Measurements from ENCODE around the gene ABL2.
"Not testable (repeated sequence)": the region's sequence is repeated elsewhere in the genome, so short reads cannot be mapped to it uniquely, and the experiment has no call there.

ABL2 gene

DNA sequence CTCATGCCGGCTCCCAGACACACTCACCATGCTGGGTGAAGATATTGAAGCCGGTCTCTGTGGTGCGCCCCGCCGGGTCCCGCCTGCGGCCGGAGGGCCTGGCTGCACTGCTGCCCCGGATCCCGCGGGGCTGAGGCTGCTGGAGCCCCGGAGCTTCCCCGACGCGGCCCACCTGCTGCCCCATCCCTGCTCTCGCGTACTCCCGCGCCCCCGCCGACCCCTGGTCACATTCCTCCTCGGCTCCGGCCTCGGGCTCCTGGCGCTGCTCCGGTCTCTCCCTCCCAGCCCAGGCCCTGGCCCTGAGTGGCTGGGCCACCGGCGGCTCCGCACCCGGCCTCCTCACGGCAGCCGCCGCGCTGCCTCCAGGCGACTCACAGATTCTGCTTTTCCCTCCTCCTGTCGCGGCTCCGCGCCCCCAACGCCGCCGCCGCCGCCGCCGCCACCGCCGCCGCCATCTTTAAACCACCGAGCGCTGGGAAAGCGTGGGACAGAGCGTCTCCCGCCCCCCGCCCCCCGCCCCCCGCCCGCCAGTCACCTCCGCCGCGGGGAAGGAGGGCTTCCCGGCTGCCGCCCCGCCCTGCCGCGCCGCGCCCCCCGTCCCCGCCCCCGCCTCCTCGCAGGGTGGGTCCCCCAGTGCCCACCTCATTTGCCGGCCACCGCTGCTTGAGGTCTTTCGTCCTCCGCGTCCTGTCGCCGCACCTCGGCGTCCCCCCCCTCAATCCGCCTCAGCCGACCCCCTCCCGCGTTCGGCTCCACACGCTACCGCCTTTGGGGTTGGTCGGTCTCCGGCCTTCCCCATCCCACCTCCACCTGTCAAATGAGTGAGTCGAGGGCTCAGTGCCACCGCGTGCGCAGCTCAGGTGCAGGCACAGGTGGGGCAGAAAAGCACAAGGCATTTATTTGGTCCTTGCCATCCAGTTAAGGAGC lies at the start of gene ABL2:
ABL2 (minus strand) TSS at position 464 of the 927 bp plus-strand sequence; CDS start at position 184, 280 bp downstream.
- DNase-seq (ENCODE audit: low read depth in 2 of 2): no peak

DNA sequence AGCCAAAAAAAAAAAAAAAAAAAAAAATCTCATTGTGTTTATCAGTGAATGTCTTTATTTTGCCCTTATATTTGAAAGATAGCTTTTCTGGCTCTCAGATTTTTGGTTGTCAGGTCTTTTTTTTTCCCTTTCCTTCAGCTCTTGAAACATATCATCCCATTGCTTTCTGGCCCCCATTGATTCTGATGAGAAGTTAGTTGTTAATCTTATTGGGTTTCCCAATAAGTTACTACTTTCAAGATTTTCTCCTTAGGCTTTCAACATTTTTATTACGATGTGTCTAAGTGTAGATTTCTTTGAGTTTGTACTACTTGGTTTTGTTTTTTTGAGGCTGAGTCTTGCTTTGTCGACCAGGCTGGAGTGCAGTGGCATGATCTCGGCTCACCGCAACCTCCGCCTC lies 49.4 kb upstream of the ABL2 start:
- no peak for DNase-seq (ENCODE audit: low read depth in 2 of 2)

DNA sequence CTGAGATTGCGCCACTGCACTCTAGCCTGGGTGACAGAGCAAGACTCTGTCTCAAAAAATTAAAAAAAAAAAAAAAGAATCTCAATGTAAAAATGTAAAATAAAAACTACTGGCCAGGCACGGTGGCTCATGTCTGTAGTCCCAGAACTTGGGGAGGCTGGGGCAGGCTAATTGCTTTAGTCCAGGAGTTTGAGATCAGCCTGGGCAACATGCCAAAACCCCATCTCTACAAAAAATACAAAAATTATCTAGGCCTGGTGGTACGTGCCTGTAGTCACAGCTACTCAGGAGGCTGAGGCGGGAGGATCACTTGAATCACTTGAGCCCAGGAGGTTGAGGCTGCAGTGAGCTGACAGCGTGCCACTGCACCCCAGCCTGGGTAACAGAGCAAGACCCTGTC lies 44.9 kb upstream of the ABL2 start:
- DNase-seq (ENCODE audit: low read depth in 2 of 2): not testable (repeated sequence)

- no peak for DNase-seq (ENCODE audit: low read depth in 2 of 2)
Measured at GRCh38 chr1:179269071-179269470, 39.6 kb upstream of the ABL2 start.

DNA sequence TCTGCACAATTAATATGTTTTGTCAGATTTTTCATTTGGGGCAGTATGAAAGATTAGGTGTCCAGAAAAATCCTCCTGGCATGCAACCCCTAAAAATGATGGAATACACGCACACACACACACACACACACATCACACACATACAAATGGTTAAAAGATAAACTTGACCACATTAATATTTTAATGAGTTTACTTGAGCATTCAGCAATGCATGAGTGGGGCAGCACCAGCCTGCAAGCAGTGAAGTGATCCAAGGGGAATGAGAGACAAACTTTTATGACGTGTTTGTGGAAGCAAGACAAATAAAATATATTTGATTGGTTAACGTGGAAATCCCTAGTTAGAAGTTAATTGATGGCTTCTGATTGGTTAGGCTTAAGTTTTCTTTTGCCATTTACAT lies 35.0 kb upstream of the ABL2 start:
- no peak for DNase-seq (ENCODE audit: low read depth in 2 of 2)

- DNase-seq (ENCODE audit: low read depth in 2 of 2): no peak
Measured at GRCh38 chr1:179263121-179263520, 33.6 kb upstream of the ABL2 start.

GRCh38 chr1:179262183-179262582 lies 32.7 kb upstream of the ABL2 start:
- DNase-seq (ENCODE audit: low read depth in 2 of 2): no peak

DNA sequence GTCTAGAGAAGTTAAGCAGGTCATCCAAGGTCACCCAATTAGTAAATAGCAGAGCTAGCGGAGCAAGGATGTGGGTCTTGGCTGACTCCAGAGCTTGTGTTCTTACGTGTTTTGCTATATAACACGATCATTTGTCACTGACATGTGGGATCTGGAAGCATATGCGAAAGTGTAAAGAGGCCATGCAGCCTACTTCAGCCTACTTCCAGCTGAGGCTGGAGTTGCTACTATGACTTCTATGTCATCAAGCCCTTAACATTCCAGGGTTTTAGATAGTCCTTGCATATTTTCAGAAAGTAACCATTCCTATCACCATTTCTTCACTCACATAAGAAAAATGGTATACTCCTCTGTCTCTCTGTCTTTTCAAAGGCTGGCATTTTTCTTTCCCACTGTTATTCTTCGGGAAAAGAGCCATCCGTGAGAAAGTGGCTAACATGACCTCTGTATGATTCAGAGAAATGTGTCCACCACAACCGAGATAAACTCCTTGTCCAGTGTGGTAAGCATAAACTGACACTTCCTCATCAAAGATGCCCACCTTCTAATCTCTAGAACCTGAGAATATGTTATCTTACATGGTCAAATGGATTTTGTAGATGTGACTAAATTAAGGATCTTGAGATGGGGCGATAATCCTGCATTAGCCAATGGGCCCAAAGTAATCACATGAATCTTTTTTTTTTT lies 24.0 kb upstream of the ABL2 start:
- DNase-seq (ENCODE audit: low read depth in 2 of 2): no peak

DNA sequence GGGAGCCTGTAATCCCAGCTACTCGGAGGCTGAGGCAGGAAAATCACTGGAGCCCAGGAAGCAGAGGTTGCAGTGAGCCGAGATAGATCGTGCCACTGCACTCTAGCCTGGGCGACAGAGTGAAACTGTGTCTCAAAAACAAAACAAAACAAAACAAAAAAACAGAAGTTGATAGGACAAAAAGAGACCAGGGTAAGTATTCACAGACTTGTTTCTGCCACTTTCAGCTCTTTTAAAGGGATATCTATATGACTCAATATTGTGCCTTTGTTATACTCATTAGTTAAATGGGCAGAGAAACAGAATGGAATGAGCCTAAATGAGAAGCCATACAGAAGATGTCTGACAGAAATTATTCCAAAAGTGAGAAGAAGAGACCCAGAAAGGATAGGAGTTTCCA lies 23.1 kb upstream of the ABL2 start:
- no peak for DNase-seq (ENCODE audit: low read depth in 2 of 2)

GRCh38 chr1:179251675-179252074 lies 22.2 kb upstream of the ABL2 start:
- DNase-seq (ENCODE audit: low read depth in 2 of 2): no peak

DNA sequence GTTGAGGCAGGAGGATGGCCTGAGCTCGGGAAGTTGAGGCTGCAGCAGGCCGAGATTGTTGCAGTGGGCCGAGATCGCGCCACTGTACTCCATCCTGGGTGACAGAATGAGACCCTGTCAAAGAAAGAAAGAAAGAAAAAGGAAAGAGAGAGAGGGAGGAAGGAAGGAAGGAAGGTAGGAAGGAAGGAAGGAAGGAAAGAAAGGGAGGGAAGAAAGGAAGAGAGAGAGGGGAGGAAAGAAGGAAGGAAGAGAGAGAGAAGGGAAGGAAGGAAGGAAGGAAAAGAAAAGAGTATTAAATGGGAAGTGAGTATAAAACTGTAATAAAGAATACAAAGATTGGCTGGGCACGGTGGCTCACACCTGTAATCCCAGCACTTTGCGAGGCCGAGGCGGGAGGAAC lies 18.4 kb upstream of the ABL2 start:
- DNase-seq (ENCODE audit: low read depth in 2 of 2): no peak

- DNase-seq (ENCODE audit: low read depth in 2 of 2): not testable (repeated sequence)
Measured at GRCh38 chr1:179245426-179245825, 15.9 kb upstream of the ABL2 start.

DNA sequence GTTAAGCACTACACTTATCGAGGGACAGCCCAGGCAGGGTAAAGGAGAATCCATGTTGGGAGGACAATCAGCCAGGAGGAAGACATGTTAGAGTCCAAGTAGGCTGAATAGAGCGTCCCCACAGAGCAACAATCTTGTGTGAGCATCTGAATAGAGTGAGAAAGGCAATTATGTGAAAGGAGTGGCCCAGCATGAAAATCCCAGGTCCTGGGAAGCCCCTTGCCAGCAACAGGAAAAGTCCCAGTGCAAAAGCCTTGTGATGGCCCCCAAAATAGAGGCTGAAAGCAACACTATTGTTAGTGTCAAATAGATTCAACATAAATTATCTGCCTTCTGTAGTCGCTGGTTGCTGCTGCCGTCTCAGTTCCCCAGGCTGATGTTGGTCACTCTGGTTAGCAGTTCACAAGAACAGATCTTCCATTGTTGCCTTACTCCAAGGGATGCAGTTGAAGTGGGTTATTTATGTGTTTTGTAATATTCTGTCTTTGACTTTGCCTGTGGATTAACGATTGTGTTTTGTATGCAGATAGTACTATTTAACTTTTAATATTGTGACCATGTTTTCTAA lies 12.1 kb upstream of the ABL2 start:
- no peak for DNase-seq (ENCODE audit: low read depth in 2 of 2)

GRCh38 chr1:179237222-179237621 lies 7.7 kb upstream of the ABL2 start:
- no peak for DNase-seq (ENCODE audit: low read depth in 2 of 2)

- DNase-seq (ENCODE audit: low read depth in 2 of 2): no peak
Measured at GRCh38 chr1:179234863-179235262, 5.4 kb upstream of the ABL2 start.

DNA sequence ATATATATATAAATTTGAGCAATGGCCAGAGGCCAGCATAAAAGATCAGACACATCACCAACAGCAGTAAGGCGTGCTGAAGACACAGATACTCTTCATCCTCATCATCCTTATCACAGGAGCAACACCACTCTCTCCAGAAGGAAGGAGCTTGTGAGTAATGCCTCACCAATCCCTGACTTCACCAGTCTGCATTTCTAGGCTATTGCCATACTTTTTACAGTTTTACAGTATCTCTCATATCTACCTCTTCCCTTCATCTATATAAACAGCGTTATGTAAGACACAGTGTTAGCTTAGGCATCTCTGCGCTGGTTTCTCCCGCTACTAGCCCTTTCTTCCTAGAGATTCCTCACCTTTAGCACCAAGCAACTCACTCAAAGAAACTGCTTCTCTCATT lies 2.4 kb upstream of the ABL2 start:
- no peak for DNase-seq (ENCODE audit: low read depth in 2 of 2)

DNA sequence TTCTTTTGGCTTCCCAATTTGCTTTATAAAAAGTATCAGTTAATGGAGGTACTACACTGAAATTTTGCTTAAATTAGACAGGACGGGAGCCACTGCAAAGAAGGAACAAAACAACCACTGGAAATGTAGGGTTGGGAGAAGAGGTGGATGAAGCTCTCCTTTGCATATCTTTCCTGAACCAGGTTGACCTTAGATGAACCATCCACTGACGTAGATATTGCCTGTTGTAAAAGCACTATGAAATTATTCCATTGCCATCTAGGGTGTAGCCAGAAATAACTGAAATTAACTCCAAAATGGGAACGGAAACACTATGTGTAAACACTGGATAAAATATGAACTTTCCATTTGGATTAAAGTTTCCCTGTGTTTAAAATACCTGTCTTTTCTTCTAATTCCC lies 1.2 kb upstream of the ABL2 start:
- DNase-seq (ENCODE audit: low read depth in 2 of 2): no peak

GRCh38 chr1:179230251-179230650 lies 774 bp upstream of the ABL2 start:
- no peak for DNase-seq (ENCODE audit: low read depth in 2 of 2)

DNA sequence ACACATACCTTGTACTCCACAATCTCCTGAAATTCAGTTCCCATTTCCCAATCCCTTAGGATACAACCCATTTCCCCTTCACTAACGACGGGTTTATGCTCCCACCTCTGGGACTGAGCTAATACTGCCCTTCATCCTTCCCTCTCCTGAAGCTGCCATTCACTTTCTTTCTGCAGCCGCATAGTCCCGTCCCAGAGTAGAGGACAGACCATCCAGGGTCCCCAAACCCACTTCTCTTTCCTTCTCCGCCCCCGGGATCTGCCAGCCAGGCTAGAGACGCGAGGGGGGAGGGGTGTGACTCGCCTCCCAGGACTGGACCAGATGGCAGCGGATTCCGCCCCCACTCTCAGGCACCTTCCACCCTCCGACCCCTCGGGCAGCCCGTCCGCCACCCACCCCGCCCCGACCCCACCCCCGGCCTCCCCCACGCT lies 679 bp downstream of the ABL2 start:
- no peak for DNase-seq (ENCODE audit: low read depth in 2 of 2)

DNA sequence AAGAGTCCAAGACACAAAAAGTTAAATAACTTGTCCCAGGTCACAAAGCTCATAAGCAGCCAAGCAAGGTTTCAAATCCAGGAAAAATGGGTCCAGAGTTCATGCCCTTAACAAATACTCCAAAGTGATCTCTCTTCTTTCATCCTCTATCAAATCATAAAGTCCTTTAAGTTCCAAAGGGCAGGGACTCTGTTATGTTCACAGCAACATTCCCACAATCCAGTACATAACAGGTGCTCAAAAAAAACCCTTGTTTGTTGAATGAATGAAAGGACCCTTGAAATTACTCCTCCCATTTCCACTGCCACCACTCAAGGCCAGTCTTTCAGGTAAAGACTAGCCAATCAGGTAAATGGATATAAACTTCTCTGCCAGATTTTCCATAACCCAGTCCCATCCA lies 2.7 kb downstream of the ABL2 start:
- DNase-seq (ENCODE audit: low read depth in 2 of 2): no peak

DNA sequence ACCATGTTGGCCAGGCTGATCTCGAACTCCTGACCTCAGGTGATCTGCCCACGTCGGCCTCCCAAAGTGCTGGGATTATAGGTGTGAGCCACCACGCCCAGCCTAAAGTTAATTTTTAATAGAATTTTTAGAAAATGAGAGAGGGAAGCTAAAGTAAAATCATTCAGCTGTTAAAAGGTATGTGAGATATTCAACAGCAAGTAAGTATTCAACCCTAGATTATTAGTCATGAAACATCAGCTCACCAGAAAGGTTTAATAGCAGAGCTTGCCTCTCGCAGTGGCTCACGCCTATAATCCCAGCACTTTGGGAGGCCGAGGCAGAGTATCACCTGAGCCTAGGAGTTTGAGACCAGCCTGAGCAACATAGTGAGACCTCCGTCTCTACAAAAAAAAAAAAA lies 5.0 kb downstream of the ABL2 start:
- not testable (repeated sequence) for DNase-seq (ENCODE audit: low read depth in 2 of 2)

- DNase-seq (ENCODE audit: low read depth in 2 of 2): not testable (repeated sequence)
Measured at GRCh38 chr1:179221121-179221520, 8.4 kb downstream of the ABL2 start.
